Left ventricle myocardium superior (tissue), 1 donor: ENCODE data around the gene MAB21L4. TPM values are rescaled to one million over a fixed set of nuclear protein-coding genes. Genes with fewer than 3 reads are reported as not detected.

ENCODE experiments used
- ATAC-seq: fragments of 200-7000 bp; cut with Tn5 transposase; one replicate; pipeline ENCODE4 v1.9.1; 2020; ENCODE audit warnings: mild to moderate bottlenecking, moderate library complexity
- DNase-seq: peaks from one replicate; pipeline ENCODE4 v3.0.0-alpha.2; 2020
- intact Hi-C: fragments of 100-400 bp; cut with micrococcal nuclease; formaldehyde crosslinking; loops from one replicate; pipeline ENCODE4 v1.11.0; 2022
- total RNA-seq: library from RNA; stranded (reverse); fragmentation: NEBNext Ultra II Directional; extraction: Animal tissue kit (Norgen Biotek cat#: 25700); gene quantifications from one replicate; pipeline ENCODE4 v1.2.1, GENCODE V29; 2021
- donor health status: DM: no; HTN: yes; CAD: no; lungs with severe emphysema.

Gene MAB21L4
- total RNA-seq, 1 donor from 2014 or later = not detected

DNA sequence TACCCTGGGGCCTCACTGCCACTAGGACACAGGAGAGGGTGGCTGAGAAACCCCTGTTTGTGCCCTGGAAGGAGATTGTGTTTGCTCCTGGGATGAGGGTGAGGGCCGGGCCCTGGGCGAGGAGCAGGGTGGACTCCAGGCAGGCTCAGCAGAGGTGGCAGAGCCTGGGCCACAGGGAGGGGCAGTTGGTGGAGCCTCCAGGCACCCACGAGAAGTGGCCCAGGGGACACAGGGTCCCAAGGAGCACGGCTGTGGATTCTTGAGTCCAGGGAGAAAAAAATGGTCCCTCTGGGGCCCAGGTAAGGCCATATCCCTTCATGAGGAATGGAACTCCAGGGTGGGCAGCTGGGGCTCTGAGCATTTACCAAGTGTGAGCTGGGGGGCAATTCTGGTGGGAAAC lies 8.3 kb downstream of the MAB21L4 start:
- ATAC-seq (no peak), DNase-seq (no peak)
- intact Hi-C loops = no loop called here

DNA sequence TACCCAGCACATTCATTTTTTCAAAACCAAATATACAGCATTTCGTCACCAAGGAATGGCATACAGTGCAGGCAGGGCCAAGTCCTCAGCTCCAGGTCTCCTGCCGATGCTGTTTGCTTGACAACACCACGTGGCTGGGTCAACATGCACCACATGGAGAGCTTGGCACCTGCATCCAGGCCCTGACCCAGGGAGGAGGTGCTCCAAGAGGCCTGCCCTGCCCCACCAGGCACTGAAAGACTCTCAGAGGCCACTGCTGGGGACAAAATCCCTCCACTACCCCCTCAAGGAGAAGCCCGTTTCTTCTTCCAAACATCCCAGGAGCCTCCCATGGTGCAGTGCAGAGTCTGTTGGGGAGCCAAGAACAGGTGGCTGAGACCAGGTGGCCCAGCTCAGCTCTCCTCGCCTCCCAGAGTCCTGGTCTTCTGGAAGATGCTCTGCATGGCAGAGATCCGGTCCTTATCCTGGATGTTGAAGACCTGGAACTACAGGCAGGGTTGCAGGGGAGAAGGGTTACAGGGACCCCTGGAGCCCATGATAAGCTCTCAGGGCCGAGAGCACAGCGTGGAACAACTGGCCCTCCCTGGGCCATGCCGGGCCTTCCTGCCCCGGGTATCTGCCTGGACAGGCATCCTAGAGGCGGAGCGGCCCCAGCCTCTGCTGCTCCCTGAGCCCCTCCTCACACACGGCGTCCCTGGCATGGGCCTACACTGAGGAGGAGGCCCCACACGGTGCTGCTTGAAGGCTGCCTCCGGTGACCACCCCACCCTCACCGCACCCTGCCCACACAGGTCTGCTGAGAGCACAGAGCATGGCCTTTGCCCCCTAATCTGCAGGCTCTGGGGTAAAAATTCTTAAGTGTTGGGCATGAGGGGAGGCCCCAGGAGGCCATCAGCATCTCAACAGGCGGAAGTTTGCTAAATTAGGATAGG lies 9.0 kb downstream of the MAB21L4 start:
- DNase-seq (peak; percentile 16), ATAC-seq (no peak)
- intact Hi-C loops = no loop called here

DNA sequence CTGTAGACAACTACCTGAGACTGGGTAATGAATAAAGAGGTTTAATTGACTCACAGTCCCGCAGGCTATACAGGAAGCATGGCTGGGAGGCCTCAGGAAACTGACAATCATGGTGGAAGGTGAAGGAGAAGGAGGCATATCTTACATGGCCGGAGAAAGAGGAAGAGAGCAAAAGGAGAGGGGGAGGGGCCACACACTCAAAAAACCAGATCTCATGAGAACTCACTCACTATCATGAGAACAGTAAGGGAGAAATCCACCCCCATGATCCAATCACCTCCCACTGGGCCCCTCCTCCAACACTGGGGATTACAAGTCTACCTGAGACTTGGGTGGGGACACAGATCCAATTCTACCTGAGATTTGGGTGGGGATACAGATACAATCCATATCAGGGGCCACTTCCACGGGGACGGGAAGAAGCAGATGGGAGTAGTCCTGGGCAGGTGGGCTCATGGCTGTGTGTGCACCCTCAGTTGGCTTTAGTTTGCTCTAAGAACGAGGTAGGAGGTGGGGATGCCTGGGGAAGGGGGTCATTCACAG lies 9.9 kb downstream of the MAB21L4 start:
- intact Hi-C loops = no loop called here
- ATAC-seq (no peak), DNase-seq (peak; percentile 2)

DNA sequence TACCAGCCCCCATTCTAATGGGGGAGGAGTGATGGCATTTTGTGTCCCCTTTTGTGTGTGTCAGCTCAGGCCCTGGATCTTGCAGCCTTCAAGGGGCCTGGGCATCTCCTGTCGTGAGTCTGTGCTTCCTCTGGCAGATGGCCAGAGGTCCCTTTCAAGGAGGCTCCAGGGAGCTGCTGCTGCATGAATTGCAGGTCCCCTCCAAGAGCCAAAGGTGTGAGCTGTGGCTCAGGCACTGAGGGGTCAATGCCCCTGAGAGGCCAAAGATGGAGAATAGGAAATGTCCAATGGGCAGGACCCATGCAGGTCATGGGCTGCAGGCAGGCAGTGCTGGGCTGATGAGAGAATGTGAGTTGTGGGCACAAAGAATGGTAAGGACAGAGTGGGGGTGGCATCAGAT lies 10.4 kb downstream of the MAB21L4 start:
- ATAC-seq (no peak), DNase-seq (peak; percentile 16)
- intact Hi-C loops = no loop called here

DNA sequence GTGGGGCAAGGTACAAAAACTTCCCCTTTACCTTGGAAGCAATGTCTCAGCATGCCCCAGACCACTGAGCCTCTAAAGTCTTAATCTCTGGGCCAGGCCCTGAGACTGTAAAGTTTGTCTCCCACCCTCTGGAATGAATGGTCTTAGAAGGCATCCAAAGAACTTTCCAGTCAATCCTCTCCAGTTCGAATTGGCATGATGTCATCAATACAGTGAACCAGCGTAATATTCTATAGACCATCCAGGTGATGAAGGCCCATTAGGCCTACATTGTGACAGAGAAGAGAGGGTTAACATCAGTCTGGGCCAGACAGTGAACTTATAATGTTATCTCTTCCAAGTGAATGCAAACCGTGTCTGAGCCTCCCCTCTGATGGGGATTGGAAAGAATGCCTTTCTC lies 11.2 kb downstream of the MAB21L4 start:
- DNase-seq (no peak), ATAC-seq (no peak)
- intact Hi-C loops = no loop called here

DNA sequence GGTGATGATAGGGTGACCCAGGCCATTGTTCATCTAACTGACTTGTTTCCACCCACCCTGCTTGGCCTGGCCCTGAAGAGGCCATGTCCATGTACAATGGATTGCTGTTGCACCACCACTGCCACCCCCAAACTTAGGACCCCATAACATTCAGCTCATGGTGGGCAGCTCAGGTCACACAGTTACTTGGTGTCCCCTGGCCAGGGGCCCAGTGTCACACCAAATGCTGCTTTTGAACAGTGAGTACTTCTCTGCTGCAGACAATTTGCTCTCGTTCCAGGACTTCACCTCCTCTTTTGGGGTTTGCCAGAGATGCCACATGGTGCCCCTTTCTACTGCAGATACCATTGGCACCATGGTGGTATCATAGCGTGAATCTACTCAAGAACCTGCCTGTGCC lies 11.7 kb downstream of the MAB21L4 start:
- intact Hi-C loops = no loop called here
- DNase-seq (no peak), ATAC-seq (no peak)

DNA sequence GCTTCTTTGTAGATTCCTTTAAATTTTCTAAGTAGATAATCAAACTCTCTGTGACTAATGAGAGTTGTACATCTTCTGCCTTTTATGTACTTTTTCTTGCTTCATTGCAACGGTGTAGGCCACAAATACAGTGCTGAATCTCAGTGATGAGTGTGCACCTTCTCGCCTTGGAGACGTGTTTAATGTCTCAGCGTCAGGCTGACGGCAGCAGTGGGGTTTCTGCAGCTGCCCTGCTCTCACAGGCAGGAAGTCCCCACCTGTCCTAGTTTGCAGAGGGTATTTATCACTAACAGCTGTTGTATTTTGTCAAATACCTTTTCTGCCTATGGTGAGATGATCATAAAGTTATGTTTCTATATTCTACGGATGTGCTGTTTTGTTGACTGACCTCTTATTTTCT lies 14.0 kb downstream of the MAB21L4 start:
- intact Hi-C loops = no loop called here
- DNase-seq = no peak
- ATAC-seq = no peak

DNA sequence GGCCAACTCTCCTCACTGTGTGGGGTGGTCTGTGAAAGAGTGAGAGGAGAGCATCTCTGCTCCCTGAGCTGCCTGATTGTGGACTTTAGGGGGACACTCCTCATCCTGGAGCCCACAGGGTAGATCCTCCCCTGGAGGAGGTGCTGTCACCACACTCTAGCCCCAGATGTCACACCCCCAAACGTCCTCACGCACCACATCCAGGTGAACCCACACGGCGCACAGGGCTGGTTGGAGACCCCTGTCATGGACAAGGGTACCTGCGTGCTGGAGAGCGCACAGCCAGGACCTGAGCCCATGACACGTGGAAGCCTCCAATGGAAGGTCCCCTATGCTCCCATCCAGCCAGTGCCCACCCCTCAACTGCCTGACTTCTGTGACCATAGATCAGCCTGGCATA lies 16.9 kb downstream of the MAB21L4 start:
- intact Hi-C loops = no loop called here
- DNase-seq (no peak), ATAC-seq (no peak)

DNA sequence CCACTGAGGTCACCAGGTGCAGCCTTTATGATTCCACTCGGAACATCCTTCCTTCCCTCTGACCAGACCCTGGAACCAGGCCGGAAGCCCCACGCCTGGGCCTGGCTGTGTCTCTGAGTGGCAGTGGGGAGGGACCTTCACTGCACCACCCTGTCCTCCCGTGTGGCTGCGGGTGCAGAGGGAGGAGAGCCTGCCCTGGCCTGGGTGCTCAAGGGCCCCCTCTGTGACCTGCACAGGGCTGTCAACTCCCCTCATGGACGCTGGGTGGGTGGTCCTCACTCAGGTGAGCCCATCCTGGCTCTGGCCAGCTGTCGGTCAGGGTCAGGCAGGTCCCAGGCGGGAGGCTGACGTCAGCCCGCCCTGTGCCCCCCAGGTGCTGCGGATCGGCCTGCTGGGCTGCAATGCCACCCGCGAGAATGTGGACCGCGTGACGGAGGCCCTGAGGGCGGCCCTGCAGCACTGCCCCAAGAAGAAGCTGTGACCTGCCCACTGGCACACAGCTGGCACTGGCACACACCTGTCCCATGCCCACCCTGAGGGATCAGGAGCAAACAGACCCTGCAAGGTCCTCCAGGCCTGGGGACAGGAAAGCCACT lies 17.5 kb downstream of the MAB21L4 start:
- ATAC-seq (no peak), DNase-seq (no peak)
- intact Hi-C loops = no loop called here

DNA sequence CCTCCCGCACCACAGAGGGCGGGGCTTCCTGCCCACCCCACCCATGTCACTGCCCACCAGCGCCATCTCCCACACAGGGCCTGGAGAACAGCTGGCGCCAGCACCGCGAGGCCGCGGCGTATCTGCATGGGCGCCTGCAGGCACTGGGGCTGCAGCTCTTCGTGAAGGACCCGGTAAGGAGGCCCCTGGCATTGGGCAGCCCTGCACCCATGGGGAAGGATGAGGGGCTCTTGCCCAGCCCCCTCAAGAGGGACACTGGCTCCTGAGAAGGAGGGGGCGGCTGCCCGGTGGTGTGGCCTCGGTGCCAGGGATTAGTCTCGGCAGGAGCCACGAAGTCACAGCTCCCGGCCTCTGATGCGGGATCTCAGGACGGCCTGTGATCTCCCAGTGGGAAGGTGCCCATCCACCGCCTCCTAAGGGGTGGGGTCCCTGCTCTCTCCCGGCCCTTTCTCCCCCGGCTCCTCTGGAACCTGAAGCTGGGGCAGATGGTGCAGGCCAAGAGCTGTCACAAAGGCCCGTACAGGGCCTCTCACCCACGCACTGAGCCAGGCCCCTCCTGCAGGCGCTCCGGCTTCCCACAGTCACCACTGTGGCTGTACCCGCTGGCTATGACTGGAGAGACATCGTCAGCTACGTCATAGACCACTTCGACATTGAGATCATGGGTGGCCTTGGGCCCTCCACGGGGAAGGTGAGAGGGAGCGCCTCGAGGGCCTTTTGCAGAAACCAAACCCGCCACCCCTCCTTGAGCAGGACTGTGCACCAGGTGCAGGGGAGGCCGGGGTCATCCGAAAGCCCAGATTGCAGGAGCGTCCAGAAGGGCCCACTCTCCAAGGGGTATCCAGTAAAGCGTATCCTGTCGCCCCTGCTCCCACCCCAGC lies 18.3 kb downstream of the MAB21L4 start:
- intact Hi-C loops = no loop called here
- DNase-seq (peak; percentile 22), ATAC-seq (no peak)

DNA sequence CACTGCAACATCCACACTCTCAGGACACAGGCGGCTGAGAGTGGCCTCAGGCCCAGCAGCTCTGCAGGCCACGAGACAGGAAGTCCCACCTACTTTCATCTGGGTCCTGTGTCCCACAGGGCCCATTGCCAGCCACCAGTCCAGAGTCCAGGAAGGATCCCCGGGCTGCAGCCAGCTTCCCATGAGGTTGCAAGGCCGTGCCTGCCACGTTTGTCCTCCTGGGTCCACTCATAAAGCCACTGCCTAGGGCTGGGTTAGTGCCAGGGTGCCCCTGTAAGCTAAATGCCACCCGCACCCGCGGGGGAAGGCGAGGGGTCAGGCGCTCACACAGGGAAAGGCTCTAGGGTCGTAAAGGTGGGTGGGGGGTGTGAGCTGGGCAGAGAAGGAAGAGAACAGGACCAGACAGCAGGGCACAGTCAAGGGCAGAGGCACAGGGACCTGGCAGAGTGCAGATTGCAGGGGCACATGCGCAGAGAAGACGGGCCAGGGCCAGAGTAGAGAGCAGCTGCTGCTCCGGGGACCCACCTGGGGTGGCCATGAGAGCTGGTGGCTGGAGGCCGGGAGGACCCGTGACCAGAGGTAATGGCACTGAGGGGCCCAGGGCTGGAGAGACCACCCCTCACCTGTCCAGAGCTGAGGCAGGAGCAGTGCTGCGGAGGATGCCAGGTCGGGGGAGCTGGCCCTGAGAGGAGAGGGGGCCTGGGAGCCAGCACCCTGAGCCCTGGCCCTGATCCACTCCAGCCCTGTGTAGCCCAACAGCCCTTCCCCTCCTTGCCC lies 19.3 kb downstream of the MAB21L4 start:
- intact Hi-C loops = no loop called here
- ATAC-seq = no peak
- no peak for DNase-seq

DNA sequence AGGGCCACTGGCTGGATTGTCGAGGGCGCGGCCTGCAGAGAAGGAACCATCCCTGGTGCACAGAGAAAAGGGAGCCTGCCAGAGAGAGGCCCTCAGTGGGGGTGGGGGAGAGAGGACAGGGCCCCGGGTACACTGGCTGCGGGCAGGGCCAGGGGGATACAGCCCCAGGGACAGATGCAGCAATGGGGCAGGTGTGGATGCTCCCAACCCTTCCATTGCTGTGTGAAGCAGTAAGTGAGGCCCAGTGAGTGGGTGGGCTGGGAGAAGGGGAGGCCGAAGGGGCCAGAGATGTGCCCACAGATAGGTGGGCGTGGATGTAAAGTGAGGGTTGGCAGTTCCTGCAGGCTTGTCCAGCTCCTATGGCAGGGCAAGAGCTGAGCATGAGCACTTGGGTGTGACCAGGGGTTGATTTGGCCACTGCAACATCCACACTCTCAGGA lies 19.9 kb downstream of the MAB21L4 start:
- DNase-seq = no peak
- ATAC-seq = no peak
- intact Hi-C loops = no loop called here

DNA sequence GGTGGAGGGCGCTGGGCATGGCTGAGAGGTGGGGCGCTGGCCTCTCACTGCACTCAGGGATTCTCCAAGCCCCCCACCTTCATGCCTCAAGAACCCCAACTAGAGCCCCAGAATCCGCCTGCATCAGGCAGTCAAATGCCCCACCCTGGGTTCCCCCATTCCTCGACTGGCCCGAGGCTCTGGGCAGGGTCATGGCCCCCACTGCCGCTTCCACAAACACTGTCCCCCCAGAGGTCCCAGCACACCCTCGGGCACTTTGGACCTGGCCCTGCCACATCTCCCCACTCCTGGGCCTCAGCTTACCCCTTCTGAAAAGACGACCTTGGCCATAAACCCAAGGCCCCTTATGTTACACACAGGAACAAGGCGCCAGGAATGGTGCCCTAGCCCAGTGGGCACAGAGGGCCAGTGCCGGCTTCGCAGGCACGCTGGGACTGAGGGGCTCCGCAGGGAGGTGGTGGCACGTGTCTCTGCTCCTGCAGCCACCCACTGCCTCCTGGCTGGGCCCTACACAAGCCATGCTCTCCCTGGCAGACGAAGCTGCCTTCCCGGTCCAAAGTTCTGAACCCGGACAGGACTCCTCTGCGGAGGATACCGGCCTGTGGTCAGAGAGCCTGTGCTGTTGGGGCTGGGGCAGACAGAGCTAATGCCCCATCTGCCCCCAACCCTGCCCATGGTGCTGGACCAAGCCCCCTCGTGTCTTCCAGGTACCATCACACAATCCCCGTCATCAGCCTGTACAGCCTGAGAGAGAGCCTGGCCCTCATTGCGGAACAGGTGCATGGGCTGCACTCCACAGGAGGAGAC lies 20.5 kb downstream of the MAB21L4 start:
- ATAC-seq = no peak
- intact Hi-C loops = no loop called here
- no peak for DNase-seq

DNA sequence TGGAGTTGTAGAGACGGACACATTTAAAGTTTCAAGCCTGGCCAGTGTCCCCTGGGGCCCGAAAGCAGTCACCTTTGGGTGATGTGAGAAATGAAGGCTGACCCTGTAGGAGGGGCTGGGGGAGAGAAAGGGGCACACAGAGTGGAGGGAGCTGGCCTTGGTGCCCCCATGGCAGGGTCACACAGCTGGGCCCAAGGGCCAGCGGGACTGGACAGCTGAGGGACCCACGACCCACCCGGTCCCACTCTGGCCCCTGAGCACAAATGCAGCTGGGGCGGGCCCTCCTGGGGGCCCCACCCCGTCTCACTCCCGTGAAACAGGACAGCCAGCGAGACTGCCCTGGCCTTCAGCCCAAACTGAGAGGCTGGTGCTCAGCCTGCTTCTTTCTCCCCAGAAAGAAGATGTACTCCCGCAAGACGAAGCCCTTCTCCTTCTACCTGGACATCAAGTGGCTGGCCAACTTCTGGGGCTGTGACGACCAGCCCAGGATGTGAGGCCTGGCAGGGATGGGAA lies 21.2 kb downstream of the MAB21L4 start:
- DNase-seq = no peak
- intact Hi-C loops = no loop called here
- no peak for ATAC-seq

DNA sequence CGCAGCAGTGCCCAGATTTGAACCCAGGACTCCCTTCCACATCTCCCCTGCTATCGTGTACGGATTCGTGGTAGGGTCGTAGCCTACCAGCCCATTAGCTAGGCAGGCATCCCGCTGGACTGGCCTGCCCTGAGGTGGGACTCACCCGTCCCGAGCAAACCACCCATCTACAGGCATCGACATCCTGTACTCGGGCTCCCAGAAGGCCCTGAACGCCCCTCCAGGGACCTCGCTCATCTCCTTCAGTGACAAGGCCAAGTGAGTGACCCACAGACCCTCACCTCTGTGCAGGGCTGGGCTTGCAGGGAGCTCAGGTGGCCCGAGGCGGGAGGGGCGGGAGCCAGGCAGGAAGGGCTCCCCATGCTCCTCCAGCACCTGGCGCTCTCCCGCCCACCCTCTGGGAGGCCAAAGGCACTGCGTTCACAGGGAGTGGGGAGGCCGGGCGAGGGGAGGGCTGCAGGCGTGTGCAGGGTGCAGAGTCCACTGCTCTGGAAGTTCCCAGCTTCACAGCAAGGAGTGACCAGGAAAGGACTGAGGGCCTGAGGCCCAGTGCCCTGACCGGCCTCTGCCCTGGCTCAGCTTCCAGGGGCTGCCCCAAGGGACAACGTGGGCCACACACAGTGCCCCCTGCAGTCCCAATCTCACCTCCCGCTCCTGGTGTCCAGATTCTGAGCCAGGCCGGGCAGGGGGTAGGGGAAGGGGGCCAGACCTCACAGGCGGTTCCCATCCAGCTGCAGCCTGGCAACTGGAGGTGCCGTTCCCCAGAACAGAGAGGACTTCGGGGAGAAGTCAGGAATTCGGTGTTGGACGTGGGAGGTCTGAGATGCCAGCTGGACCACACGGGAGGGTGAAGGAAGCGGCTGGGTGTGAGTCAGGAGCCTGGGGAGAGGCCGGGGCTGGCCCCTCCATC lies 21.9 kb downstream of the MAB21L4 start:
- no peak for ATAC-seq
- DNase-seq = no peak
- intact Hi-C loops = no loop called here

DNA sequence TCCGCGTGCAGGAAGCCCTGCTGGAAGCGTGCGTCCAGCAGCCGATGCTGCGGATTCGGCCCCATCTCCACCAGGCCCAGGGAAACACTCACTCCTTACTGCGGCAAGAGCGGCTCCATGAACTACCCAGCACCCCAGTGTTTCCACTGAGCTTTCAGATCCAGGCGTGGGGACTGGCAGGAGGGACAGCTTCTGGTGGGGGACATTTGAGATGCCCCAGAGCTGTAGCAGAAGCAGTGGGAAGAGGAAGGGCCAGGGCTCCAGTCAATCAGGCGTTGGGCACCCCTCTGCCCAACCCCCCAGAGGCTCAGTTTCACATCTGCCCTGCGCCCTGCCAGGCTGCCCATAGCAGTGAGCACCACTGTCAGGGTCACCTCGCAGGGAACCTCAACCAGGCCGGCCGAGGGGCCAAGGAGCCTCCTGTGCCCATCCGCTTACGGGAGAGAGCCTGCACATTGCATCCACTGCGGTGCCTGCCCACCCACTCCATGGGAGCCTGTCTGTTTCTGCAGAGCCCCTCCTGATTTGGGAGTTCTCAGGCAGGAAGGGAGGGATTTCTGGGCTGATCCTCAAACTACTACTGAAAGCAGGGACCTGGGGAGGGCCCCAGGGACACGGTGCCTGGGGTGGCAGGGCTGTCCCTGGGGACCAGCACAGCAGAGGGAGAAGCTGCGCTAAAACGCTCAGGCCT lies 22.7 kb downstream of the MAB21L4 start:
- intact Hi-C loops = no loop called here
- DNase-seq (no peak), ATAC-seq (no peak)
